ENCODE results near the gene SLC1A1.
A peak's percentile ranks its signal among the peaks of the same experiment; 100 is the strongest.

Gene SLC1A1

DNA sequence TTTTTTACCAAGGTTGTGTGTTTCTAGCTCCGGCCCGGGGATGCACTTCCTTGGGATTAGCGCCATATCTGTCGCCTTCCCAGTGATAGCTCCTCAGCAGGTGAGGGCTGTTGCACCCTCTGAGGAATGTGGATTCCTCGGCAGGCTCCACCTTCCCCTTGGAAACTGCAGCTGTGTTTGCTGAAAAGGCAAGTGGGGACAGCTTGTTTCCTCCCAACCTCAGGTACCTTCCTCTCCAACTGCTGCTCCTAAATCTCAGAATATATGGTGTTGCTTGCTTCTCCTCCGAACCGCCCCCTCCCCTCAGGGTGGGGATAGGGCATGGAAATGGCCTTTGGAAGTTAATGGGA lies 1.3 kb downstream of the SLC1A1 start:
- H3K4me1 ChIP-seq (ENCODE audit: control insufficient read depth, low read depth, low read length) = peaks cover 14% of the 10 kb centered on the region
- H3K27ac ChIP-seq (ENCODE audit: low read length) = no peak overlapping the region
- peak overlapping the region; percentile 85 for H3K4me3 ChIP-seq (ENCODE audit: low read length)
- no peaks in the 10 kb centered on the region for H3K9me3 ChIP-seq (ENCODE audit: control insufficient read depth, low read depth, low read length)
- H3K9ac ChIP-seq (ENCODE audit: low read length) = peak overlapping the region; percentile 8
- no peaks in the 10 kb centered on the region for H3K36me3 ChIP-seq (ENCODE audit: control insufficient read depth, low read depth, low read length)
- peaks cover 28% of the 10 kb centered on the region for H3K27me3 ChIP-seq (ENCODE audit: control insufficient read depth, insufficient read depth, low read length)

GRCh38 chr9:4494332-4494731 lies 4.1 kb downstream of the SLC1A1 start:
- H3K27ac ChIP-seq (ENCODE audit: low read length) = no peak overlapping the region
- no peaks in the 10 kb centered on the region for H3K9me3 ChIP-seq (ENCODE audit: control insufficient read depth, low read depth, low read length)
- H3K4me3 ChIP-seq (ENCODE audit: low read length) = no peak overlapping the region
- H3K27me3 ChIP-seq (ENCODE audit: control insufficient read depth, insufficient read depth, low read length) = peaks cover 18% of the 10 kb centered on the region
- no peaks in the 10 kb centered on the region for H3K36me3 ChIP-seq (ENCODE audit: control insufficient read depth, low read depth, low read length)
- H3K9ac ChIP-seq (ENCODE audit: low read length) = no peak overlapping the region
- H3K4me1 ChIP-seq (ENCODE audit: control insufficient read depth, low read depth, low read length) = peaks cover 14% of the 10 kb centered on the region

- H3K9me3 ChIP-seq (ENCODE audit: control insufficient read depth, low read depth, low read length) = no peaks in the 10 kb centered on the region
- no peak overlapping the region for H3K4me3 ChIP-seq (ENCODE audit: low read length)
- no peak overlapping the region for H3K9ac ChIP-seq (ENCODE audit: low read length)
- H3K27me3 ChIP-seq (ENCODE audit: control insufficient read depth, insufficient read depth, low read length) = peaks cover 13% of the 10 kb centered on the region
- no peaks in the 10 kb centered on the region for H3K36me3 ChIP-seq (ENCODE audit: control insufficient read depth, low read depth, low read length)
- H3K27ac ChIP-seq (ENCODE audit: low read length) = no peak overlapping the region
- H3K4me1 ChIP-seq (ENCODE audit: control insufficient read depth, low read depth, low read length) = peaks cover 12% of the 10 kb centered on the region
These were observed 4.5 kb downstream of the SLC1A1 start for GRCh38 chr9:4494806-4495205.

DNA sequence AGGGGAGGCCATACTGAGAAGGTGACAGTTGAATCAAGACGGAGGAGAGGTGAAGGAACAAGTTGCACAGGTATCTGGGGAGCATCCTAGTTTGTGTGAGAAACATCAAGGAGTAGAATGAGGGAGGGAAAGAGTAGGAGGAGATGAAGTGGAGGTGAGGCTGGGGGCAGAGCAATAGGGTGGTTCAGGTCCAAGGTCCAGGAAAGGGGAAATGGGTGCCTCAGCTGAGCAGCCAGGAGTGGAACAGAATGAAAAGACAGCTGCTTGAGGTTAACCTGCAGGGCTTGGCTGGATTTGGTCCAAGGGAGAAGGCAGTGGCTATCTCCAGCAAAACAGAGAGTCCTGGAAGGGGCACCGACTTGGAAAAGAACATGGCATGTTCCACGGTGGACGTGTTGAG lies 5.3 kb downstream of the SLC1A1 start:
- no peaks in the 10 kb centered on the region for H3K9me3 ChIP-seq (ENCODE audit: control insufficient read depth, low read depth, low read length)
- peaks cover 8% of the 10 kb centered on the region for H3K27me3 ChIP-seq (ENCODE audit: control insufficient read depth, insufficient read depth, low read length)
- peaks cover 11% of the 10 kb centered on the region for H3K4me1 ChIP-seq (ENCODE audit: control insufficient read depth, low read depth, low read length)
- no peaks in the 10 kb centered on the region for H3K36me3 ChIP-seq (ENCODE audit: control insufficient read depth, low read depth, low read length)
- no peak overlapping the region for H3K27ac ChIP-seq (ENCODE audit: low read length)
- H3K9ac ChIP-seq (ENCODE audit: low read length) = no peak overlapping the region
- no peak overlapping the region for H3K4me3 ChIP-seq (ENCODE audit: low read length)

DNA sequence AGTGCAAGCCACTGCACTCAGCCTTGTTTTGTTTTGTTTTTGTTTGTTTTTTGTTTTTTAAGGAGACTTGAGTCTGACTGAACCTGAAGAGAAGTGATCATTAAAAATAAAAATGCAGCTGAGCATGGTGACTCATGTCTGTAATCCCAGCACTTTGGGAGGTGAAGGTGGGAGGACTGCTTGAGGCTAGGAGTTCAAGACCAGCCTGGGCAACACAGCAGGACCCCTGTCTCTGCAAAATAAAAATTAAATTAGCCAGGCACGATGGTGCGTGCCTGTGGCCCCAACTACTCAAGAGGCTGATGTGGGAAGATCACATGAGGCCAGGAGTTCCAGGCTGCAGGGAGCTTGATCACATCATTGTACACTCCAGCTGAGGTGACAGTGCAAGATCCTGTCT lies 6.2 kb downstream of the SLC1A1 start:
- Histone ChIP-seq H3K4me1 (ENCODE audit: control insufficient read depth, low read depth, low read length) (peaks cover 11% of the 10 kb centered on the region), H3K27ac (ENCODE audit: low read length) (no peak overlapping the region), H3K4me3 (ENCODE audit: low read length) (no peak overlapping the region), H3K36me3 (ENCODE audit: control insufficient read depth, low read depth, low read length) (no peaks in the 10 kb centered on the region), H3K9me3 (ENCODE audit: control insufficient read depth, low read depth, low read length) (no peaks in the 10 kb centered on the region), H3K27me3 (ENCODE audit: control insufficient read depth, insufficient read depth, low read length) (no peaks in the 10 kb centered on the region), H3K9ac (ENCODE audit: low read length) (no peak overlapping the region)

- Histone ChIP-seq H3K27ac (ENCODE audit: low read length) (no peak overlapping the region), H3K36me3 (ENCODE audit: control insufficient read depth, low read depth, low read length) (no peaks in the 10 kb centered on the region), H3K9me3 (ENCODE audit: control insufficient read depth, low read depth, low read length) (no peaks in the 10 kb centered on the region), H3K4me3 (ENCODE audit: low read length) (no peak overlapping the region), H3K9ac (ENCODE audit: low read length) (no peak overlapping the region), H3K27me3 (ENCODE audit: control insufficient read depth, insufficient read depth, low read length) (no peaks in the 10 kb centered on the region), H3K4me1 (ENCODE audit: control insufficient read depth, low read depth, low read length) (peaks cover 4% of the 10 kb centered on the region)
These were observed 7.1 kb downstream of the SLC1A1 start for GRCh38 chr9:4497395-4497794.

- Histone ChIP-seq H3K36me3 (ENCODE audit: control insufficient read depth, low read depth, low read length) (no peaks in the 10 kb centered on the region), H3K27me3 (ENCODE audit: control insufficient read depth, insufficient read depth, low read length) (no peaks in the 10 kb centered on the region), H3K4me3 (ENCODE audit: low read length) (no peak overlapping the region), H3K4me1 (ENCODE audit: control insufficient read depth, low read depth, low read length) (peaks cover 4% of the 10 kb centered on the region), H3K9me3 (ENCODE audit: control insufficient read depth, low read depth, low read length) (no peaks in the 10 kb centered on the region), H3K9ac (ENCODE audit: low read length) (no peak overlapping the region), H3K27ac (ENCODE audit: low read length) (no peak overlapping the region)
These were observed 7.6 kb downstream of the SLC1A1 start for GRCh38 chr9:4497855-4498254.

- Histone ChIP-seq H3K9me3 (ENCODE audit: control insufficient read depth, low read depth, low read length) (no peaks in the 10 kb centered on the region), H3K27ac (ENCODE audit: low read length) (no peak overlapping the region), H3K4me3 (ENCODE audit: low read length) (no peak overlapping the region), H3K4me1 (ENCODE audit: control insufficient read depth, low read depth, low read length) (peaks cover under 1% of the 10 kb centered on the region), H3K9ac (ENCODE audit: low read length) (no peak overlapping the region), H3K36me3 (ENCODE audit: control insufficient read depth, low read depth, low read length) (no peaks in the 10 kb centered on the region), H3K27me3 (ENCODE audit: control insufficient read depth, insufficient read depth, low read length) (no peaks in the 10 kb centered on the region)
These were observed 9.6 kb downstream of the SLC1A1 start for GRCh38 chr9:4499917-4500316.

- Histone ChIP-seq H3K27me3 (ENCODE audit: control insufficient read depth, insufficient read depth, low read length) (no peaks in the 10 kb centered on the region), H3K27ac (ENCODE audit: low read length) (no peak overlapping the region), H3K9me3 (ENCODE audit: control insufficient read depth, low read depth, low read length) (no peaks in the 10 kb centered on the region), H3K4me1 (ENCODE audit: control insufficient read depth, low read depth, low read length) (no peaks in the 10 kb centered on the region), H3K36me3 (ENCODE audit: control insufficient read depth, low read depth, low read length) (no peaks in the 10 kb centered on the region), H3K4me3 (ENCODE audit: low read length) (no peak overlapping the region), H3K9ac (ENCODE audit: low read length) (no peak overlapping the region)
These were observed 10.9 kb downstream of the SLC1A1 start for GRCh38 chr9:4501147-4501507.

- H3K9ac ChIP-seq (ENCODE audit: low read length) = no peak overlapping the region
- no peaks in the 10 kb centered on the region for H3K9me3 ChIP-seq (ENCODE audit: control insufficient read depth, low read depth, low read length)
- H3K36me3 ChIP-seq (ENCODE audit: control insufficient read depth, low read depth, low read length) = no peaks in the 10 kb centered on the region
- no peak overlapping the region for H3K4me3 ChIP-seq (ENCODE audit: low read length)
- H3K27ac ChIP-seq (ENCODE audit: low read length) = no peak overlapping the region
- H3K4me1 ChIP-seq (ENCODE audit: control insufficient read depth, low read depth, low read length) = no peaks in the 10 kb centered on the region
- H3K27me3 ChIP-seq (ENCODE audit: control insufficient read depth, insufficient read depth, low read length) = no peaks in the 10 kb centered on the region
These were observed 12.2 kb downstream of the SLC1A1 start for GRCh38 chr9:4502444-4502843.

GRCh38 chr9:4503103-4503502 lies 12.8 kb downstream of the SLC1A1 start:
- Histone ChIP-seq H3K9ac (ENCODE audit: low read length) (no peak overlapping the region), H3K27ac (ENCODE audit: low read length) (no peak overlapping the region), H3K9me3 (ENCODE audit: control insufficient read depth, low read depth, low read length) (no peaks in the 10 kb centered on the region), H3K27me3 (ENCODE audit: control insufficient read depth, insufficient read depth, low read length) (no peaks in the 10 kb centered on the region), H3K4me1 (ENCODE audit: control insufficient read depth, low read depth, low read length) (no peaks in the 10 kb centered on the region), H3K36me3 (ENCODE audit: control insufficient read depth, low read depth, low read length) (no peaks in the 10 kb centered on the region), H3K4me3 (ENCODE audit: low read length) (no peak overlapping the region)

- Histone ChIP-seq H3K27ac (ENCODE audit: low read length) (no peak overlapping the region), H3K9ac (ENCODE audit: low read length) (no peak overlapping the region), H3K36me3 (ENCODE audit: control insufficient read depth, low read depth, low read length) (no peaks in the 10 kb centered on the region), H3K27me3 (ENCODE audit: control insufficient read depth, insufficient read depth, low read length) (no peaks in the 10 kb centered on the region), H3K9me3 (ENCODE audit: control insufficient read depth, low read depth, low read length) (no peaks in the 10 kb centered on the region), H3K4me1 (ENCODE audit: control insufficient read depth, low read depth, low read length) (no peaks in the 10 kb centered on the region), H3K4me3 (ENCODE audit: low read length) (no peak overlapping the region)
These were observed 14.0 kb downstream of the SLC1A1 start for GRCh38 chr9:4504250-4504649.

GRCh38 chr9:4506490-4506889 lies 16.2 kb downstream of the SLC1A1 start:
- Histone ChIP-seq H3K9me3 (ENCODE audit: control insufficient read depth, low read depth, low read length) (no peaks in the 10 kb centered on the region), H3K27ac (ENCODE audit: low read length) (no peak overlapping the region), H3K4me1 (ENCODE audit: control insufficient read depth, low read depth, low read length) (no peaks in the 10 kb centered on the region), H3K36me3 (ENCODE audit: control insufficient read depth, low read depth, low read length) (no peaks in the 10 kb centered on the region), H3K27me3 (ENCODE audit: control insufficient read depth, insufficient read depth, low read length) (no peaks in the 10 kb centered on the region), H3K4me3 (ENCODE audit: low read length) (no peak overlapping the region), H3K9ac (ENCODE audit: low read length) (no peak overlapping the region)

All from iPS-18a (cell line).